NCI-H510A (cell line): ENCODE results near the gene AKNAD1.
"Not testable (repeated sequence)": the region's sequence is repeated elsewhere in the genome, so short reads cannot be mapped to it uniquely, and the experiment has no call there.

ENCODE experiments used
- DNase-seq: peaks from one replicate; lab custom pipeline; 2025; lab: John Stamatoyannopoulos, UW

Gene AKNAD1, protein sequence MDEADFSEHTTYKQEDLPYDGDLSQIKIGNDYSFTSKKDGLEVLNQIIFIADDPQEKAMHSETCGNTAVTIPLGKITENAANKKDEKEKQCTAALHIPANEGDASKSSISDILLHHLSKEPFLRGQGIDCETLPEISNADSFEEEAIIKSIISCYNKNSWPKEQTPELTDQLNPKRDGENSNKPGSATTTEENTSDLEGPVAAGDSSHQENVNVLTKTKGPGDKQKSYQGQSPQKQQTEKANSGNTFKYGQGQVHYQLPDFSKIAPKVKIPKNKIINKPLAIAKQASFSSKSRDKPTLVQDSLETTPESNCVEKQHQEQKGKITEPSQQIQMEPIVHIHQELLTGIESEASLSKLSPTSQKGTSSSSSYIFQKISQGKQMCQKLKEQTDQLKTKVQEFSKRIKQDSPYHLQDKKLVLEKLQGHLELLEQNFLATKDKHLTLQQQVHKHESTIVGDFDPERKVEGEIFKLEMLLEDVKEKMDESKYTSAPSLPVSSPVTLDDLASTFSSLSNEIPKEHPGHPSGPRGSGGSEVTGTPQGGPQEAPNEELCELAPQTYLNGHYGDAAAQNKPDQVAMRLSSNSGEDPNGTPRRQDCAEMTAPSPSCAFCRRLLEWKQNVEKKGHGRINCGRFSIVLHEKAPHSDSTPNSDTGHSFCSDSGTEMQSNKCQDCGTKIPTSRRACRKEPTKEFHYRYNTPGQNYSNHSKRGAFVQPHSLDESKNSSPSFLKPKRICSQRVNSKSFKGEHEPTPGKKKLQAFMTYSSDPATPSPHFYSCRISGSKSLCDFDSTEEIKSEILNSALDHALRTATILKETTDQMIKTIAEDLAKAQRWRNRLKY

DNA sequence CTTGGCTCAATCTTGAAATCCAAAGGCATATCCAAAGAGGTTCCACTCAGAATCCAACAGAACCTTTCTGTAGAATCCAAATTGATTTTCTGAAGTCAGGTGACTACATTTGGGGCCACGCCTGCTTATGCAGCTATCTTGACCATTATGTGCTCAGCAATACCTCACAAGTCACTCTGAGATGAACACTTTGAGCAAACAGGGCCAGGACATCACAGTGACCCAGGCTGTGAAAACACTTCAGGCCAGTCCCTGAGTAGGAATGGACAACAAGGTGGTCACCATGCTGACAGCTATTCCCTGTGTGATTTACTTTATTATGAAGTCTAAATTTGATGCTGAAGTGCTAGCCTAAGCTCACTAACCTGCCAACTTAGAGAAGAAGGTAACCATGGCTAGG lies at the start of gene AKNAD1:
Gene AKNAD1 (minus strand): TSS at position 101 of the 400 bp plus-strand sequence. CDS start 4,430 bp downstream, outside the sequence.
- DNase-seq: no peak

DNA sequence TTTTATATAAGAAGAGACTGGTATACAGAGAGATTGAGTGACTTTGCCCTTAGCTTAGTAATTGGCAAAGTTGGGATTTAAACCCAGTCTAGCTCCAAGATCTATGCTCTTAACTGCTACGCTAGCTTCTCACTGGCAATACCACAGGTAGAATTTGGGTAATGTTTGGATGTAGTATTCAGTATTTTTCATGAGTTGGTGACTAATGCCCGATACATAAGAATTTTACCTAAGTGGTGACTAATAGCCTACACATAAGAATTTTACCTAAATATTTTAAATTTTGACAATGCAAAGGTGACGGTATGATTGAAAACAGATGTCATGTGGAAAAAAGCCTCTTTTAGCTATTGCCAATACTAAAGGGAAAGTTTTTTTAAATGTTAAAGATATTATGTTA lies 44.2 kb upstream of the AKNAD1 start:
- DNase-seq: no peak

- DNase-seq: no peak
These were observed 41.2 kb upstream of the AKNAD1 start for GRCh38 chr1:108897865-108898720.

DNA sequence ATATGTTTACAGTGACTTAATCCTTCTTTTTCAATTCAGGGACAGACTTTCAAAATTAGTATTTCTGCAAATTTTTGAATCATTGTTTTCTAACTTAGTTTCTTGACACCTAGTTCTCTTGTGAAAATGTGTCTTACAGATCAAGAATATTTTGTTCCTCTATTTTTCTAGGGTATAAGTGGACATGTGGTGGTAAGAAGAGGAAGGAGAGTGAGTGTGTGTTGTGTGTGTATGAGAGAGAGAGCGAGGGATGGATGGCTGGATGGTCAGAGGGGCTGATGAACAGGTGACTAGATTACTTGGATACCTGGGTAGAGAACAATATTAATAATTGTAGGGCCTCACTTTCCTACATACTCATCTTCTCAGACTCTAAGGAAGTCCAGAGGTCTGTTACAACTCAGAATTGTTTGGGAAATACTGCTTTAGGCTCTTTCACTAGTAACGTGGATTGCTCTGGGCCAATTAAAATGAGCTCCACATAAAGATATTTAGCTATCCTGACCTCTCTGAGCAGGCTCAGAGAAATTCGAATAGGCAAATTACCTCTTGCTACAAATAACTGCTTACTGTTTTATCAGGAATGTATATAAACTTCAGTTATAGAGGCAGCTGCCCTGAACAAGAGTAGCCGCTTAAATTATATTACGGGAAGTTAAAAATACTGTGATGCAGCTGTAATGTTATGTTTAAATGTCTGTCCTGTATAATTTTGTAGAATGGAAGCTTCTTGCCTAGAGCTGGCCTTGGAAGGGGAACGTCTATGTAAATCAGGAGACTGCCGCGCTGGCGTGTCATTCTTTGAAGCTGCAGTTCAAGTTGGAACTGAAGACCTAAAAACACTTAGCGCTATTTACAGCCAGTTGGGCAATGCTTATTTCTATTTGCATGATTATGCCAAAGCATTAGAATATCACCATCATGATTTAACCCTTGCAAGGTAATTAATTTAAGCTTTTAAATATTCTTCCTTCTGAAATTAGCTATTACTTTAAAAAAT lies 39.6 kb upstream of the AKNAD1 start:
- DNase-seq: no peak

DNA sequence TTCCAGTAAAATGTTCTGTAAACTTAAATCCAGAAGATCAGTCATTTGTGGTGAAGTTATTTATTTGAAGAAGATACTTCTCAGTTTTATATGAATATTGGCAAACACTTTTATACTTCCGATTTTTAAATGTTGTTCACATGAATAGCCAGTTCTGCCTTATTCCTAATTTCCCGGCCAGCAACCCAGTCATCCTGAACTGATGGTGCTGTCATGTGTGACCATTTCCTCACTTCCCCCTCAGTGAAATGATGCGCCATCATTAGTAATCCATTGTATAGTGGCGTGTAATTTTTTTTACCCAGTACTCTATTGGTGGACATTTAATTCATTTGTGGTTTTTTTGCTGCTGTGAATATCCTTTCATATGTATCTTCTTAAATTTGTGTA lies 36.2 kb upstream of the AKNAD1 start:
- no peak for DNase-seq

DNA sequence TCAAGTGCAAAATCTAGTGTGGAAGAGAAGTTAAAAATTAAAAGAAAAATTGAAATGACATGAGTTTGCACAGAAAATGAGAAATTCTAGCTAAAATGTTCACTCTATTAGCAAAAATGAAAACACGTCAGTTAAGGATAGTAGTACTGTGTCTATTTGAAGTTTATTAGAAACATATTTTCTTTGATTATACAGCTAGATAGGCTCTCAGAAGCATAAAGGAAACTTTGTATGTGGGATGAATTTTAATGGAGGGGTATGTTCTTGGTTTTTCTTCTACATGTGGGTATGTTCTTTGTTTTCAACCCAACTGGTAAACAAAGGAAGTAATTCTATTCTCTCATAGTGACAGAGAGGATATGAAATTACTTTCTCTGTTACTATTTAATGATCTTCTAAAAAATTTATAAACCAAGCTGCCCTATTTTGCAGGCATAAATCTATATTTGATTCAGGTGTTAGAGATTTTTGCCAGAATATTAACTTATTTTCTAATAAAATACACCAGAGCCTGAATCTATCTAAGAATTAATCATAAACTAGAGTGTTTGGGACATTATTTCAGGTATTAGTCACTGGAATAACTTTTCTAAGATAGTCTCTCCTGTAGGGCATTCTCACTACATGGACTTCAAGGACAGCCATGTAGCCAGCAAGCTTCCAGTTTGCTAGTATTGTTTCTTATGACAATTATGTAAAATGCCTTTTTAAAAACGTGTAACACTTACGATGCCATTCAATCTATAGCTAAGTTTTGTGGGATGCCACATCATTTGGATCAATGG lies 35.7 kb upstream of the AKNAD1 start:
- no peak for DNase-seq

- DNase-seq: no peak
These were observed 33.0 kb upstream of the AKNAD1 start for GRCh38 chr1:108889706-108890384.

- DNase-seq: not testable (repeated sequence)
These were observed 32.2 kb upstream of the AKNAD1 start for GRCh38 chr1:108889006-108889645.

DNA sequence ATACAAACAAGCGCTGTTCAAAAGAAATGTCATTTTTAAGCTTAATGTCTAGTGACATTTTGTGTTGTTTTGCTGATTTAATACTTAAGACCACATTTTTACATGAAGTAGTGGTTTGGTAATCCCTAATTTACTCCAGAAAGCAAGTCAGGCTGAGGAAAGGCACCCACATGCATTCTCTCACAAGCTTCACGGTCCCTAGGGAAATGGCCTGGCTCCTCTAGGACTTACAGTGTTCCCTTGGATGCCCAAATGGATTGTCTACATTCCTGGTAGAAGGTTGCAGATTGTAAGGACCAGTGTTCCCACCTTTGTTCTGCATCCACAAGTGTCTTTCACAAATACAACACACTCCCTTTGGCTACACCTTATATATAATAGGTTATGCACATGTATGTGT lies 29.4 kb upstream of the AKNAD1 start:
- DNase-seq: no peak

DNA sequence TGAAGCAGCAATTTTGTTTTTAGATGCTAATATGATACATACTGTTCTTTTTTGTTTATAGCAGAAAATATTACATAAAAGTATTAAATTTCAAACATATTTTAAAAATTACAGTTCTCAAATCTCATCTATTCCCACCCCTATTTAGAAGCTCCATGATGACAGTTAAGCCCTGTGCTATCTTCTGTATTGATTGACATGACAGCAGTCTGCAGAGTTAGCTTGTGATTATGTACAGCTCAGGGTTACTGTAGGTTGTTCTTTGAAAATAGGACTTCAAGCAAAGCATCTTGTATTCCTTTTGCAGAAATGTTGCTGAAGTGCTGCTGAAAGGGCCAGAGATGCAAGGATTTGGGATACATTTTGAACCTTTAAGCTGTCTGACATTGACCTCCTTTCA lies 28.1 kb upstream of the AKNAD1 start:
- no peak for DNase-seq

DNA sequence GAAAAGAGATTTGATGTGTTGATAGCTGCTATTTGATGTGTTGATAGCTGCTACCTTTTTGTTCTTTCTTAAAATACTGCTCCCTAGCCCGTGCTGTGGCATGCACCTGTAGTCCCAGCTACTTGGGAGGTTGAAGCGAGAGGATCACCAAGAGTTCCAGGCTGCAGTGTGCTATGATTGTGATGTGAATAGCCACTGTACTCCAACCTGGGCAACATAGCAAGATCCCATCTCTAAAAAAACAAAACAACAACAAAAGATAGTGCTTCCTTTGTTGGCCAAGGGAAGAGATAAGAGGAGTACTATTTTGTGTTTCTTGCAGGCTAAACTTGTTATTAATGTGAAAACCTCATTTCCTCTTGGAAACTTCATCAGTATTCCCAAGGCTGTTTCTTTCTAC lies 25.9 kb upstream of the AKNAD1 start:
- DNase-seq: no peak

DNA sequence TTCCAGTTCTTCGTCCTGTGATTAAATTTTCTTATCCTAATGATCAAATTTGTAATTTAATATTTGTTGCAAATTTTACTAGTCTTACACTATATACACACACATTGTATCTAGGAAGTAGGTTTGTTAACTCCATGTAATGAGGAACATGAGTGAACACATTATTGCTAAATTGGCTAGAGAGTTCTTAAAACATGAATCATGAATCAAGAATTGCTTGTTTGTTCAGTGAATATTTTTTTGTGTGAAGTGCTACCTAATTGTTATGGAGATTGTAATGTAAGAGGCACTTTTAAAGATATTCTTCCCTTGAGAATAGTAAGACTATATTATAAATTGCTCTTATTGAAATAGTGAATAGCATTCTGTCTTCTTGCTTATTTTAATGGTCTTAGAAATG lies 24.5 kb upstream of the AKNAD1 start:
- DNase-seq: no peak

GRCh38 chr1:108880850-108881249 lies 24.0 kb upstream of the AKNAD1 start:
- DNase-seq: no peak

- DNase-seq: no peak
These were observed 21.8 kb upstream of the AKNAD1 start for GRCh38 chr1:108878678-108879077.

DNA sequence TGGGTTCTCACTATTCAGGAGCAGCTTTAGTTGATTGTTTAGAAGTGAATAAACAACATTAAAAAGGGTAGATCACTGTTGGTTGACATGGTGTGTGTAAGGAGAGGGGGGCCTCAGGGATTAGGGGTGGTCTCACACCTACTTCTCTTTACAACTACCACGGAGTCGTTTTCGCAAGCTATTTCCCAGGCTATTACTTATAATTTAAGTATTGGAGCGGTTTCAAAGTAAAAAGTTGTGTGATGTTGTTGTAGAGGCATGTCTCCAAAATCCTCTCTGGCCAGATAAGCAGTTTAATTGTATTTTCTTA lies 21.2 kb upstream of the AKNAD1 start:
- no peak for DNase-seq

- no peak for DNase-seq
These were observed 20.7 kb upstream of the AKNAD1 start for GRCh38 chr1:108877348-108878159.

DNA sequence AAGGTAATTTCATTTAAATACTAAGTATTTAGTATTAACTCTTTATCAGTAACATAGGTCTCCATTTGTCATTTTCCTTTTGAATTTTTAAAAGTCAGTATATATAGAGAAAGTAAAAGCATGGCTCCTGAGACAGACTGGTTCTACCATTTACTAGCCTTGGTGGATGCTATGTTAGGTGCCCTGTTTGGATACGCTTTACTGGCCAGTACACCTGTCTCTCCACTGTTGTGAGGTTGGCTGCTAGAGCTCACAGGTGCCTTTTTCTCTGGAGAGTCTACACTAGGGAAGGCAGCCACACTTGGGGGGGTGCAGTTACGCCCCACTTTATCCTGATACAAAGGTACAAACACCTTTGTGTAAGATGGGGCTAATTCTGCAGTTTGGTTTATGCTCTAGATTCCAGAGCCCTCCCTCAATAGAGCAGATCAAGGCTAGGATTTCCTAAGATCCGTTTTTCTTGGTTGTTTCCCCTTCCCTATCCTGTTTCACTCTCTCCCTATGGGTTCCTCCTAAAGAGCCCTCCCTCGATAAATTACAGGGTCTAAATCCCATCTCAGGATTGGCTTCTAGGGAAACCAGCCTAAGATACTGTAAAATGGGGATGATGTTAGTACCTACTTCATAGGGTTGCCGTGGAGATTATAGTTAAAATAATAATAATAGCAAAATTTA lies 14.3 kb upstream of the AKNAD1 start:
- DNase-seq: no peak
